KOPT-K1 (cell line): ENCODE results near the gene APCDD1.

ENCODE experiments used
- H3K27ac ChIP-seq: fragments of 200-600 bp; sonication (generic); 2 replicates; pipeline ENCODE4 v1.5.1; 2016; ENCODE audit warnings: antibody characterized with exemption, mild to moderate bottlenecking, low read depth, low read length; ENCODE audit not compliant: poor library complexity, severe bottlenecking
- H3K36me3 ChIP-seq: fragments of 200-600 bp; sonication (generic); 2 replicates; pipeline ENCODE4 v1.5.1; 2017; ENCODE audit warnings: antibody characterized with exemption, mild to moderate bottlenecking, low read length, moderate library complexity; ENCODE audit not compliant: insufficient read depth
- H3K9me3 ChIP-seq: fragments of 200-600 bp; sonication (generic); 2 replicates; pipeline ENCODE4 v1.5.1; 2017; ENCODE audit warnings: antibody characterized with exemption, low read length, mild to moderate bottlenecking; ENCODE audit not compliant: insufficient read depth, poor library complexity, severe bottlenecking

APCDD1 gene

DNA sequence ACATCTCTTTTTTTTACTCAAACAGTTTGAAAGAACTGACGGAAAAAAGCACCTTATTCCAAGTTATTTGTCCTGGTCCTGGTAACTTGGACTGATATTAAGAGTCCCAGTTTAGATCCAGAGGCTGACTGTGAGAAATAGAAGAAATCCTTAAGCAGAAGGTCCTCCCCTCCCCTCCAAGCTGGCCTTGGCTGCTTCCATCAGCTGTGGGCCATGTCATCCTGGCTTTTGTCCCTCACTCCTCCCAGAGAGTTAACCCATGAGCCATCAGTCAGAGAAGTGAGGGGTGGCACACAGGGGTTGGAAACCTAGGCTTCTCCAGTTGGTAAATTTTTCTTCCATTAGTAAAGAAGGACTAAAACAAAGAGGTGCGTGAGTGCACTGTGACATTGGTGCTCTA is 61.6 kb downstream of the APCDD1 start:
- Histone ChIP-seq H3K27ac (no peak overlapping the region), H3K36me3 (no peaks in the 10 kb centered on the region), H3K9me3 (no peaks in the 10 kb centered on the region)

- H3K27ac ChIP-seq, result no peak overlapping the region
- no peaks in the 10 kb centered on the region for H3K36me3 ChIP-seq
- H3K9me3 ChIP-seq, result no peaks in the 10 kb centered on the region
Measured at GRCh38 chr18:10518595-10519255, 64.3 kb downstream of the APCDD1 start.

DNA sequence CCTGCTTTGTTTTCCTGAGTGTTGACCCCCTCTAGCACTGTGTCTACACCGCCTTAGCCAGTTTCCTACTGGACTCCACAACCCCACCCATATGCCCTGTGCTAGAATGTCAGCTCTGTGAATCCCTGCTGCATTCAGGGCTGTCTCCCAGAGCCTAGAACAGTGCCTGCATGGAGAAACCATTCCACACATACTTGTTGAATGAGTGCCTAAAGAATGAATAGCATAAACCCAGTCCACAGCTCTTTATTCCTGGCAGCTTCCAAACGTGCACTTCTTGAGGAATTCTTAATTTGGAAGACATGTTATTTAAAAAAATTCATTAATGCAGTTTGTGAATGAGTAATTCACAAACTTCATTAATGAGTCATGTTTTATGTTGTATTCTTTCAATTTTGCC is 64.9 kb downstream of the APCDD1 start:
- Histone ChIP-seq H3K36me3 (no peaks in the 10 kb centered on the region), H3K27ac (peak overlapping the region; percentile 18), H3K9me3 (no peaks in the 10 kb centered on the region)

GRCh38 chr18:10519999-10520935 is 65.8 kb downstream of the APCDD1 start:
- Histone ChIP-seq H3K36me3 (no peaks in the 10 kb centered on the region), H3K9me3 (no peaks in the 10 kb centered on the region), H3K27ac (peak overlapping the region; percentile 18)

DNA sequence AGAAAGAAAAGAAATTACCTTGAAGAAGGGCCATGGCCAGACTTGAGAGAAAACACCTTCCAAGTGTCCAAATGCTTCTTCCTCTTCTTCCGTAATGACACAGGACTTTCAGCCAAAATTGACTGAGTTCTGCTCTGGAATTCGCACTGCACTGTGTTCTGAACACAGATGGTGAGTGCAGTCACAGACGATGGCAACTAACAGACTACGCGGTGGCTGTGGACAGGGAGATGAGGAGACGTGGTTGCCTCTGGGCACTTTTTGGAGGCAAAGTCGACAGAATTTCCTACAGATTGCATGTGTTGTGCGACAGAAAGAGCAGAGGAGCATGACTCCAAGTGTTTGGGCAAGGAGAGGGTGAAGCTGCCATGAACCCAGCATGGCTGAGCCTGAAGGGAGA is 67.1 kb downstream of the APCDD1 start:
- Histone ChIP-seq H3K36me3 (no peaks in the 10 kb centered on the region), H3K27ac (no peak overlapping the region), H3K9me3 (no peaks in the 10 kb centered on the region)

GRCh38 chr18:10522574-10522973 is 68.1 kb downstream of the APCDD1 start:
- H3K36me3 ChIP-seq, result no peaks in the 10 kb centered on the region
- no peaks in the 10 kb centered on the region for H3K9me3 ChIP-seq
- H3K27ac ChIP-seq, result no peak overlapping the region

- no peak overlapping the region for H3K27ac ChIP-seq
- no peaks in the 10 kb centered on the region for H3K9me3 ChIP-seq
- no peaks in the 10 kb centered on the region for H3K36me3 ChIP-seq
Measured at GRCh38 chr18:10523544-10523943, 69.1 kb downstream of the APCDD1 start.

- Histone ChIP-seq H3K27ac (no peak overlapping the region), H3K36me3 (no peaks in the 10 kb centered on the region), H3K9me3 (no peaks in the 10 kb centered on the region)
Measured at GRCh38 chr18:10524507-10525370, 70.3 kb downstream of the APCDD1 start.

DNA sequence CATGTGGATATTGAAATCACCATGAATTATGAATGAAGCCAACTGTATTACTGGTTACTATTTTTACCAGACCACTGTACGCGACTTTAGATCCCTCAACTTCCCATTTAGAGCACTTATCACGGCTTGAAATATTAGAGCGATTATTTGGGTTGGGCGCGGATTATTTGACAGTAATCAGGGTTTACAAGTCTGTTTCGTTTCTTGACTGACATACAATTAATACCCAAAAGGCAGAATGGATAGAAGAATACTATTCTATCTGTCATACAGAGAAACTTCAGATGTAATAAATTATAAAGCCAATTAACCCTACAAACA is 70.9 kb downstream of the APCDD1 start:
- Histone ChIP-seq H3K27ac (no peak overlapping the region), H3K36me3 (peaks cover 2% of the 10 kb centered on the region; the same call in 1 of the 2 replicates), H3K9me3 (no peaks in the 10 kb centered on the region)

- Histone ChIP-seq H3K9me3 (no peaks in the 10 kb centered on the region), H3K36me3 (peaks cover 8% of the 10 kb centered on the region; the same call in 1 of the 2 replicates), H3K27ac (peak within 1 kb of the TSS; percentile 69)
Measured at GRCh38 chr18:10525697-10526560, 71.5 kb downstream of the APCDD1 start, which contains the start of gene NAPG. NAPG (plus strand) TSS chr18:10526027; CDS start chr18:10526103, 76 bp downstream.

- Histone ChIP-seq H3K27ac (peak overlapping the region; percentile 69), H3K9me3 (no peaks in the 10 kb centered on the region), H3K36me3 (peaks cover 13% of the 10 kb centered on the region; the same call in 1 of the 2 replicates)
Measured at GRCh38 chr18:10526561-10526949, 72.1 kb downstream of the APCDD1 start.

GRCh38 chr18:10528439-10528838 is 74.0 kb downstream of the APCDD1 start:
- Histone ChIP-seq H3K27ac (no peak overlapping the region), H3K9me3 (no peaks in the 10 kb centered on the region), H3K36me3 (peaks cover 32% of the 10 kb centered on the region)

- Histone ChIP-seq H3K27ac (no peak overlapping the region), H3K9me3 (no peaks in the 10 kb centered on the region), H3K36me3 (peaks cover 47% of the 10 kb centered on the region)
Measured at GRCh38 chr18:10530002-10530401, 75.6 kb downstream of the APCDD1 start.

DNA sequence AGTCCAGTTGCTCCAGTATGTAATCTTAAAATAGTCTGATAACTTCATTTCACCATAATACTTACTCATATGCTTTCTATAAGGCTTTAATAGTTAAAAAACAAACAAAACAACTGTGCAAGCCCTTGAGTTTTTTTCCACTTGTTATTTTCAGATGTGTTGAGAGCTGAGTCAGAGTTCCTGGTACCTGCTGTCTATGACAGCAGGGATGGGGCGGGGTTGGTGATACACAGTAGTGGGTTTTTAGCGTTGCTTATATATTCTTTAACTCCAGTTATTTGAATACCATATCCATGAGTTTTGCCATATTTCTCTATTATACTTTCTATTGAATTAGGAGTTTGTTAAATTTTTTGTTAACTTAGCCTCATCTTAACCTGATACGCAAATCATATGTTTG is 76.4 kb downstream of the APCDD1 start:
- Histone ChIP-seq H3K36me3 (peaks cover 54% of the 10 kb centered on the region), H3K9me3 (no peaks in the 10 kb centered on the region), H3K27ac (no peak overlapping the region)
